ENCODE measurements around the gene HYOU1.

HYOU1 gene

GRCh38 chr11:119078675-119079420 lies 21.8 kb upstream of the HYOU1 start:
- no peak overlapping the region for H3K4me3 ChIP-seq (ENCODE audit: low read depth in 1 of 2, low read length in 1 of 2)
- H3K9me3 ChIP-seq = no peaks in the 10 kb centered on the region
- no peaks in the 10 kb centered on the region for H3K4me1 ChIP-seq (ENCODE audit: control insufficient read depth in 1 of 2, insufficient read depth in 1 of 2, low read depth in 1 of 2, low read length in 1 of 2)
- no peak overlapping the region for H3K27ac ChIP-seq
- H3K36me3 ChIP-seq = peaks cover 84% of the 10 kb centered on the region
- no peak for TF ChIP-seq CTCF (IDR thresholded peaks at IDR 0.05)
- H3K27me3 ChIP-seq = no peaks in the 10 kb centered on the region

DNA sequence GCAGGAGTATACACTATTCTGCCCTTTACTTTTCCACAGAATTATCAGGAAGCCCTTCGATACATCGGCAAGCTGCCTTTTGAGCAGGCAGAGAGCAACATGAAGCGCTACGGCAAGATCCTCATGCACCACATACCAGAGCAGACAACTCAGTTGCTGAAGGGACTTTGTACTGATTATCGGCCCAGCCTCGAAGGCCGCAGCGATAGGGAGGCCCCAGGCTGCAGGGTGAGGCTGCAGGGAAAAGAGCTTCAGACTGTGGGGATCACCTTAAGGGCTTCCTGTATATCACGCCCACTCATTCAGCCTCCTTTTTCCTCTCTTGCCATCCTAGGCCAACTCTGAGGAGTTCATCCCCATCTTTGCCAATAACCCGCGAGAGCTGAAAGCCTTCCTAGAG lies 20.8 kb upstream of the HYOU1 start:
- H3K4me3 ChIP-seq (ENCODE audit: low read depth in 1 of 2, low read length in 1 of 2) = no peak overlapping the region
- TF ChIP-seq CTCF (IDR thresholded peaks at IDR 0.05) = no peak
- H3K9me3 ChIP-seq = no peaks in the 10 kb centered on the region
- H3K36me3 ChIP-seq = peaks cover 94% of the 10 kb centered on the region
- H3K27ac ChIP-seq = no peak overlapping the region
- H3K4me1 ChIP-seq (ENCODE audit: control insufficient read depth in 1 of 2, insufficient read depth in 1 of 2, low read depth in 1 of 2, low read length in 1 of 2) = no peaks in the 10 kb centered on the region
- no peaks in the 10 kb centered on the region for H3K27me3 ChIP-seq

GRCh38 chr11:119067371-119068222 lies 10.6 kb upstream of the HYOU1 start, which contains the start of gene VPS11:
VPS11 (plus strand) TSS chr11:119067818; CDS start chr11:119067824, 6 bp downstream.
- peak; percentile 40 for TF ChIP-seq CTCF (IDR thresholded peaks at IDR 0.05)
- Histone ChIP-seq H3K27ac (peak within 1 kb of the TSS; percentile 87), H3K9me3 (no peaks in the 10 kb centered on the region), H3K4me3 (ENCODE audit: low read depth in 1 of 2, low read length in 1 of 2) (peak within 1 kb of the TSS; percentile 78 to 99), H3K27me3 (no peaks in the 10 kb centered on the region), H3K4me1 (ENCODE audit: control insufficient read depth in 1 of 2, insufficient read depth in 1 of 2, low read depth in 1 of 2, low read length in 1 of 2) (peaks cover 17 to 35% of the 10 kb centered on the region in 2 experiments), H3K36me3 (peaks cover 27% of the 10 kb centered on the region)

GRCh38 chr11:119065369-119065768 lies 8.4 kb upstream of the HYOU1 start:
- no peaks in the 10 kb centered on the region for H3K9me3 ChIP-seq
- no peak overlapping the region for H3K4me3 ChIP-seq (ENCODE audit: low read depth in 1 of 2, low read length in 1 of 2)
- peaks cover 5% of the 10 kb centered on the region for H3K36me3 ChIP-seq
- H3K27me3 ChIP-seq = no peaks in the 10 kb centered on the region
- peak overlapping the region; percentile 87 for H3K27ac ChIP-seq
- peaks cover 17 to 35% of the 10 kb centered on the region in 2 experiments for H3K4me1 ChIP-seq (ENCODE audit: control insufficient read depth in 1 of 2, insufficient read depth in 1 of 2, low read depth in 1 of 2, low read length in 1 of 2)
- no peak for TF ChIP-seq CTCF (IDR thresholded peaks at IDR 0.05)

DNA sequence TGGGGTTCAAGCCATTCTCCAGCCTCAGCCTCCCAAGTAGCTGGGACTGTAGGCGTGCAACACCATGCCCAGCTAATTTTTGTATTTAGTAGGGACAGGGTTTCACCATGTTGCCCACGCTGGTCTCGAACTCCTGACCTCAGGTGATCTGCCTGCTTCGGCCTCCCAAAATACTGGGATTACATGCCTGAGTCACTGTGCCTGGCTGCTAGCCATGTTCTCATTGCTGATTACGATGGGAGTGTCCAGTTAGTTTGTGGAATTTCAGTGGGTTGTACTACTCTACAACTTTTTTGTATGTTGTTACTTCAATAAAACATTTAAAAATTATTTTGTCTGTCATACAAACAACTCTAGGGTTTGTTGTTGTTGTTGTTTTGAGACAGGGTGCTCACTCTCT lies 5.8 kb upstream of the HYOU1 start:
- H3K27ac ChIP-seq = no peak overlapping the region
- no peaks in the 10 kb centered on the region for H3K9me3 ChIP-seq
- no peak for TF ChIP-seq CTCF (IDR thresholded peaks at IDR 0.05)
- H3K4me1 ChIP-seq (ENCODE audit: control insufficient read depth in 1 of 2, insufficient read depth in 1 of 2, low read depth in 1 of 2, low read length in 1 of 2) = peaks cover 20 to 25% of the 10 kb centered on the region in 2 experiments
- no peaks in the 10 kb centered on the region for H3K27me3 ChIP-seq
- no peak overlapping the region for H3K4me3 ChIP-seq (ENCODE audit: low read depth in 1 of 2, low read length in 1 of 2)
- H3K36me3 ChIP-seq = no peaks in the 10 kb centered on the region
